Measurements from ENCODE around the gene DNAAF2. TPM values are rescaled to one million over a fixed set of nuclear protein-coding genes. Genes with fewer than 3 reads are reported as not detected.
A peak's percentile ranks its signal among the peaks of the same experiment; 100 is the strongest.

The DNAAF2 gene
- total RNA-seq, 1 experiment from 2014 or later = 13.7 TPM

GRCh38 chr14:49598485-49599300 is 36.4 kb downstream of the DNAAF2 start, which contains the start of gene LRR1 (continued):
- TF ChIP-seq CEBPB (IDR thresholded peaks at IDR 0.05; ENCODE audit: low read depth) (no peak), SP1 (IDR thresholded peaks at IDR 0.05; ENCODE audit: low read depth) (0 out of 2 replicates have a peak, but pooled peaks have one; percentile 11), JUND (IDR thresholded peaks at IDR 0.05) (no peak), ELF1 (IDR thresholded peaks at IDR 0.05; ENCODE audit: borderline replicate concordance, low read depth) (no peak; the same call in 1 of the 2 replicates), REST (IDR thresholded peaks at IDR 0.05; ENCODE audit: low read depth) (no peak), SRF (IDR thresholded peaks at IDR 0.05; ENCODE audit: low read depth) (no peak), EZH2phosphoT487 (IDR thresholded peaks at IDR 0.05; ENCODE audit: borderline replicate concordance) (no peak), RAD21 (IDR thresholded peaks at IDR 0.05; ENCODE audit: low read depth) (no peak), ATF3 (IDR thresholded peaks at IDR 0.05) (no peak), YY1 (IDR thresholded peaks at IDR 0.05; ENCODE audit: extremely low read depth, insufficient replicate concordance, low read depth, low read length) (peak; percentile 89), SIN3A (IDR thresholded peaks at IDR 0.05; ENCODE audit: low read depth) (peak; percentile 78; the same call in 1 of the 2 replicates), TCF7L2 (IDR thresholded peaks at IDR 0.05; ENCODE audit: borderline replicate concordance, extremely low read depth, insufficient read depth, insufficient read length) (peak; percentile 45), FOSL1 (IDR thresholded peaks at IDR 0.05; ENCODE audit: low read depth) (no peak)
